Activated CD4-positive, alpha-beta T cell treated with anti-CD3 and anti-CD28 coated beads, Interleukin-2, amount 10 ng/mL, durations not matched to agents 24 days and 14 days (primary cell): ENCODE data around the gene FAM50B. TPM values are rescaled to one million over a fixed set of nuclear protein-coding genes. Genes with fewer than 3 reads are reported as not detected.

Source experiments
- DNase-seq: peaks from one replicate; pipeline ENCODE4 v3.0.0; 2022
- H3K27ac Mint-ChIP-seq: one replicate; pipeline ENCODE4 v1.8.0; 2022; ENCODE audit warnings: mild to moderate bottlenecking, mixed read lengths
- H3K27me3 Mint-ChIP-seq: one replicate; pipeline ENCODE4 v1.8.0; 2022; ENCODE audit warnings: mixed read lengths
- H3K36me3 Mint-ChIP-seq: one replicate; pipeline ENCODE4 v1.8.0; 2022; ENCODE audit warnings: low read depth, mild to moderate bottlenecking, mixed read lengths
- H3K4me1 Mint-ChIP-seq: one replicate; pipeline ENCODE4 v1.8.0; 2021; ENCODE audit warnings: mixed read lengths
- H3K4me3 Mint-ChIP-seq: one replicate; pipeline ENCODE4 v1.8.0; 2022; ENCODE audit warnings: mild to moderate bottlenecking, moderate library complexity, mixed read lengths
- H3K9me3 Mint-ChIP-seq: one replicate; pipeline ENCODE4 v1.8.0; 2021; ENCODE audit warnings: mixed read lengths
- intact Hi-C: fragments of 100-400 bp; cut with micrococcal nuclease; formaldehyde crosslinking; loops from one replicate; pipeline ENCODE4 v1.15.1; 2023
- total RNA-seq: library from RNA; stranded (reverse); gene quantifications from 2 replicates; pipeline ENCODE4 v1.2.3, GENCODE V29; 2022

The FAM50B gene, protein sequence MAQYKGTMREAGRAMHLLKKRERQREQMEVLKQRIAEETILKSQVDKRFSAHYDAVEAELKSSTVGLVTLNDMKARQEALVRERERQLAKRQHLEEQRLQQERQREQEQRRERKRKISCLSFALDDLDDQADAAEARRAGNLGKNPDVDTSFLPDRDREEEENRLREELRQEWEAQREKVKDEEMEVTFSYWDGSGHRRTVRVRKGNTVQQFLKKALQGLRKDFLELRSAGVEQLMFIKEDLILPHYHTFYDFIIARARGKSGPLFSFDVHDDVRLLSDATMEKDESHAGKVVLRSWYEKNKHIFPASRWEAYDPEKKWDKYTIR
- total RNA-seq = 9.8 and 10.0 TPM in 2 replicates

DNA sequence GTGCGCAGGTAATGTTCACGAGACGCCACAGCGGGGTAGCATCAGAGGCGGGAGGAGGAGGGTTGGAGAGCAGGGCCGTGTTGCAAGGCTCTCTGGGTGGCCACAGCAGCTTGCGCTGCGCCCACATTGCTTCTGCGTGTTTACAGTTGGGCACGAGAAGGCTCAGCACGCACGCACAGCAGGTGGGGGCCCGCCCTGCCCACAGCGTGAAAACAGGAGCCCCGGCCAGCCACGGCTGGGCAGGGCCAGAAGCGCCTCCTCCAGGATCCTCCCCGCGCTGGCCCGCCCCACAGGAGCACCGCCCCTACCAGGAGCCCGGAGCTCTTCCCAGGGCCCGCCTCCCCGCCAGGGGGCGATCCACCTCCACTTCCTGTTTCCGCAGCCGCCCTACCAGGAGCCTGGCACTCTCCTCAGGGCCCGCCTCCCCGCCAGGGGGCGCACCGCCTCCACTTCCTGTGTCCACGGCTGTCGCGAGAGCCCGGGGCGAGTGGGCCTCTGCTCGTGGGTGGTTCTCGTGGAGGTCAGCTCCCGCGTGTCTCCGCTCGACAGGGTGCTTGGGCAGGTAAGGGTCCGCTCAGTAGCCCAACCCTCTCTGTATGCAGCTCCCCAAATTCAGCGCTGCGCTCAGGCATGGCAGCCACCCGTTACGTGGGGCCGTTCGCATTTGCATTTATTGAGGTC, at the start of gene FAM50B:
TSS of gene FAM50B (plus strand) at position 449 of the 681 bp plus-strand sequence. CDS start 439 bp downstream, outside the sequence.
- peaks cover 3% of the 10 kb centered on the region for H3K9me3 Mint-ChIP-seq
- peak within 1 kb of the TSS; percentile 81 for H3K27ac Mint-ChIP-seq
- peak; percentile 97 for DNase-seq
- intact Hi-C loops = loop anchor here (1.0 to 10.0 kb wide), 6 partner anchors 18 to 997 kb away; partner anchors contain the start of gene ECI2
- H3K4me1 Mint-ChIP-seq = peaks cover 23% of the 10 kb centered on the region
- peaks cover 4% of the 10 kb centered on the region for H3K27me3 Mint-ChIP-seq
- H3K36me3 Mint-ChIP-seq = peaks cover 9% of the 10 kb centered on the region
- H3K4me3 Mint-ChIP-seq = peak within 1 kb of the TSS; percentile 75

DNA sequence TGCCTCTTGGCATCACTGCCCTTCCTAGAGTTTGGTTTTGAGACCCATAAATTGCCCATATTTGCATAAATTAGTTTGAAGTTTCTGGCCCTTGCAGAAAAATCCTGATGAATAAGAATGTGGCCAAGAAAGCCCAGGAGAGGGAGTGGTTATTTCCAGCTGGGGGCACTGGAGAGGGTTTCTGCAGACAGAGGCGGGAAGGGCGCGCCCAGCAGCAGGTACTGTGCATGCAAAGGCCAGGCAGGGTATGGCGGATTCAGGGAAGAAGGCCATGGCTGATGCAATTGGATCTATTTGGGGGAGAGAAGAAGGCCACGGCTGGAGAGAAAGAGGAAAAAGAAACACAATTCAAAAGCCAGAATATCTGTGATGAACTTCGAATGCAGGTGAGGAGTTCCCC, 49.5 kb upstream of the FAM50B start:
- peaks cover 1% of the 10 kb centered on the region for H3K27me3 Mint-ChIP-seq
- H3K4me1 Mint-ChIP-seq = no peaks in the 10 kb centered on the region
- H3K27ac Mint-ChIP-seq = no peak overlapping the region
- H3K9me3 Mint-ChIP-seq = no peaks in the 10 kb centered on the region
- no peak overlapping the region for H3K4me3 Mint-ChIP-seq
- DNase-seq = no peak
- no peaks in the 10 kb centered on the region for H3K36me3 Mint-ChIP-seq
- intact Hi-C loops = no loop called here

DNA sequence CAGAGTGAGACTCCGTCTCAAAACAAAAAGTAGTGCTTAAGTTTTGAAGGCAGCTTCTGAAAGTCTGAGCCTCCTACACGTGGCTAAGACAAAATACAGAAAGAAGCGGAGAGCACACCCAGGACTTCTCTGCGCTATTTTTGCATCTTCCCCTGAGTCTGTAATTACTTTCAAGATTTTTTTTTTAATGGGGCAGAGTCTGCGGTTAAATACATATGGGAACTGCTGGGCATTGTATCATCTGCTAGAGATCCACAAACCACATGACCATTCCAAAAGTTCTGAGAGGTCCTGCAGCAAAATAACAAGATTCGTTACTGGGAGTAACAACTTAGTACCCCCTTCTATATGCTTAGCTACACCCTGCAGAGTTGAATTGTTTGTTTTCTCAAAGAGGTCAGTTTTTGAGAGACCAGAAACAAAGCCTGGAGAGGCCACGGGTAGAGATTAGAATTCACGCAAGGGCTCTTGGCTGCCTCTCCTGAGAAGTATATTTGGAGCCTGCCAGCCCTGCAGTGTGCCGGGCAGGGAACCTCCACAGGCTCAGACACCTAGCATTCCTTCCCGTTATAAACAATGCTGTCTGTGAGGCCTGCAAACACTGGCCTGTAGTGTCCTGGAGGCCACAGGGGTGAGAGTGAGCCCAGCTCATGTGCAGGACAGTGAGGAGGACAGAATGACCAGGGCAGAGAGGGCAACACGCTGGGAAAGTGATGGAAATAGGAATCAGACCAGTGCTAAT, 48.2 kb upstream of the FAM50B start:
- H3K4me3 Mint-ChIP-seq = no peak overlapping the region
- peaks cover 1% of the 10 kb centered on the region for H3K27me3 Mint-ChIP-seq
- DNase-seq = no peak
- no peaks in the 10 kb centered on the region for H3K4me1 Mint-ChIP-seq
- H3K9me3 Mint-ChIP-seq = no peaks in the 10 kb centered on the region
- H3K27ac Mint-ChIP-seq = no peak overlapping the region
- intact Hi-C loops = no loop called here
- no peaks in the 10 kb centered on the region for H3K36me3 Mint-ChIP-seq

DNA sequence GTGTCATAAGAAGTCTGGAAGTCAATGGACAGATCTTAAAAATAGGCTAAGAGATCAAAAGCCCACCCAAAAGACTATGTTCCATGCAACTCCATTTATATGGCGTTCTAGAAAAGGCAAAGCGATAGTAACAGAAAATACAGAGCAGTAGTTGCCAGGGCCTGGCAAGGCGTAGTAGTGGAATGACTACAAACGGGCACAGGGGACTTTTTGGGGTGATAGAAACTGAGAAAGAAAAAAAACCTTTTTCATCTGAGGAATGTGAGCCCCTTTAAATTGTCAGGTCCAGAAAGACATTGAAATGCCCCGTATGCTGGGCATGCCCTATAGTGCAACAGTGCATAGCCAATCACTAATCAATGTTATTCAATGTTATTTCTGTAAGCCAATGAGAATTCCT, 47.2 kb upstream of the FAM50B start:
- intact Hi-C loops = no loop called here
- DNase-seq = no peak
- H3K36me3 Mint-ChIP-seq = no peaks in the 10 kb centered on the region
- no peak overlapping the region for H3K4me3 Mint-ChIP-seq
- H3K4me1 Mint-ChIP-seq = no peaks in the 10 kb centered on the region
- H3K27me3 Mint-ChIP-seq = peaks cover 1% of the 10 kb centered on the region
- H3K9me3 Mint-ChIP-seq = no peaks in the 10 kb centered on the region
- no peak overlapping the region for H3K27ac Mint-ChIP-seq

DNA sequence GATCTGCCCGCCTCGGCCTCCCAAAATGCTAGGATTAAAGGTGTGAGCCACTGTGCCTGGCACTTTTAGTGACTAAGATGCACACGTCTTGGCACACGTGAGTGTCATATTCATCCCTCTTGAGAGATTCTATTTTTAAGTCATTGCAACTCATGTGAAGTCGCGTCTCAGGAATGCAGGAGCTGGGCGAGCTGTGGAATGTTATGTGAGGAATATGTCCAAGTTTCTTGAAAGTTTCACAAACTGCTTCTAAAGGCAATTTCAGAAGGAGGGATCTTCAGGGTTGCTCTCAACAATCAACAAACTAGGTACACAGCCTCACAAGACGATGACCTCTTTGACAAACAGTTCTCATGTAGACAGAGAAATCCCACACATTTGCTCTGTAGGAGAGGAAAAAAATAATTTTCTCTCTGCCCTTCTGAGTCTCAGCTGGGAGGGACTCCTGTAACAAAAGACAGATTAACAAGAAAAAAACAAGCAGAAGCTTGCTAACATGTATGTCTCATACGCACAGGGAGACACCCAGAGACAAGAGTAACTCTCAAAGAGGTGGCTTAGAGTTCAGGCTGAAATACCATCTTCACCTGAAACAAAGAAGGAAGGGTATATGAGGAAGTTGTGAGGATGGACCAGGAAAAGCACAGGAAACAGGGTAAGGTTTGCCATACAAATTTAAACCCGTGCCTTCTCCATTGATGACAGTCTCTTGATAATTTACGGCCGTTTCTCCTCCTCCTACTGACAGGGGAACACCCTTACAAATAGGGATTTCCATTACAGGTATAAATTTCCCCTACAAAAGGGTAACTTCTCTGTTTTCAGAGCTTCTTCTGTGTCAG, 45.3 kb upstream of the FAM50B start:
- Mint-ChIP-seq H3K4me1 (no peaks in the 10 kb centered on the region), H3K27me3 (peaks cover 1% of the 10 kb centered on the region), H3K4me3 (no peak overlapping the region), H3K9me3 (no peaks in the 10 kb centered on the region), H3K36me3 (no peaks in the 10 kb centered on the region), H3K27ac (no peak overlapping the region)
- intact Hi-C loops = no loop called here
- no peak for DNase-seq

DNA sequence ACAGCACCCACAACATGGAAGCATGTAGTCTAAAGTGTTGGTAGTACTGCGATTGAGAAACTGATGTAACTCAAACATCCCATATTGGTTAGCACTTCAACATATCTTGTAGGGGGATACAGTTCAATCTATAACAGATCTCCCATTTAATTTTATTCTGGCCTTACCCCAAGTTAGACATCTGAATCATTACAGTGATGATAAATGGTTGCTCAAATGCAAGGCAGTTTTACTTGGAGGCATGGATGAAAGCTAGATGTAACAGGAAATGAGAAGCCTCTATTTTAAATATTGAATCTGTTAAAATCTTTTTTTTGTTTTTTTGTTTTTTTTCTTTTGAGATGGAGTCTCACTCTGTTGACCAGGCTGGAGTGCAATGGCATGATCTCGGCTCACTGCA, 44.2 kb upstream of the FAM50B start:
- intact Hi-C loops = no loop called here
- Mint-ChIP-seq H3K4me1 (no peaks in the 10 kb centered on the region), H3K36me3 (no peaks in the 10 kb centered on the region), H3K27ac (no peak overlapping the region), H3K27me3 (peaks cover 1% of the 10 kb centered on the region), H3K9me3 (no peaks in the 10 kb centered on the region), H3K4me3 (no peak overlapping the region)
- DNase-seq = no peak

DNA sequence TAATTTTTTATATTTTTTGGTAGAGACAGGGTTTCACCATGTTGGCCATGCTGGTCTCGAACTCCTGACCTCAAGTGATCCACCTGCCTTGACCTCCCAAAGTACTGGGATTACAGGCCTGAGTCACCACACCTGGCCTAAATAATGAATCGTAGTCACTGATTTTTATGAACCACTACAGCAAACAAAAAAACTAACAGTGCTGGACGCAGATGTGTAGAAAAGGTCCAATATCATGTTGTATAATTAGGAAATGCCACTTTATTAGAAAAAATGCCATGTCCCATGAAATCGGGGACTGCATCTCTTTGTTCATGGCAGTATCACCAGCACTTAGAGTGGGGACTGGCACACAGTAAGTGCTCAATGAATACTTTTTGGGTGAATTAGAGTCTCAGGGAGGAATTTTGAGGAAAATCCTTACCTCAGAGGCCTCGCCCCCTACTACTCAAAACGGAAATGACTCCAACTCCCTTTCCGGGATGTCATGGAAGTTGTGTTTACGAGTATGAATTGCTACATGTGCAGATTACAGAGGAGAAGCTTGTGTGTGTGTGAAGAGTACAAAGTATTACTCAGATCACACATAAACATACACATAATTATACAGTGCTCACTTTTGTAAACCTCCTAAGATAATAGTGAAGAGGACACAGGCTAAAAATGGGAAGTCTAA, 43.6 kb upstream of the FAM50B start:
- Mint-ChIP-seq H3K27ac (no peak overlapping the region), H3K9me3 (no peaks in the 10 kb centered on the region), H3K4me1 (no peaks in the 10 kb centered on the region), H3K4me3 (no peak overlapping the region), H3K27me3 (no peaks in the 10 kb centered on the region), H3K36me3 (no peaks in the 10 kb centered on the region)
- DNase-seq = no peak
- intact Hi-C loops = no loop called here

DNA sequence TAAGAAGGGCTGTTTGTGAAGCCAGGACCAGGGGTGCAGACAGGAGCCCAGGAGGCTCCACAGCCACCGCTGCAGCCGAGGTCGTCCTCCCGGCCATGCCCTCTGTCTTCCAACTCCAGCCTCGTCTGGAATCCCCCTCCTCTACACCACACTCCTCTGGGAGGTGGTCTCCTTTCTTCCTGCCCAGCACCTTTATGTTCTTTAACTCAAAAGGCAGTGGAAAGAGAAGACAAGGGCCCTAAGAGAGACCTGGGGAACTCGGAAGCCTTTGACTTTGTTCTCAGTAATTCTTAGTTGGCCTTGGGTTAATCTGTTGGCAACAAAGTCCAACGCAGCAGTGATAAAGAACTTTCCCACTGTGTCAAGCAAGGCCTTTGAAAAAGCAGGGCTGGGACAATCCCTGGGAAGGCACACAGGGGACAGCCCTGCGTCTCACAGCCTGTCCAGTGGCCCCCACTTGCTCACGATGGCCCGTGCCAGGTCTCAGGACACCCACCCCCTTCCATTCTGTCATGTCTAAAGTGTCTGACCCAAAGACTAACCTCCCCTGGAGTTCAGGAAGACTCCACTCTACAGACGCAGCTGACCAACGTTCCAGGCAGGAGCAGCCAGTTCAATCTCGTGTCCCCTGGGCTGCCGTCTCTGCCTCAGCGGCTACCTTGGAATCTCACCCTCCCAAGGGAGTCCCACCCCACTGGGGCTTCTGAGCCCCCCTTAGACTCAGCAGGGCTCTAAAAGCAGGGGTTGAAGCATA, 42.8 kb upstream of the FAM50B start:
- H3K4me3 Mint-ChIP-seq = no peak overlapping the region
- no peak overlapping the region for H3K27ac Mint-ChIP-seq
- no peak for DNase-seq
- no peaks in the 10 kb centered on the region for H3K9me3 Mint-ChIP-seq
- no peaks in the 10 kb centered on the region for H3K36me3 Mint-ChIP-seq
- intact Hi-C loops = no loop called here
- H3K27me3 Mint-ChIP-seq = no peaks in the 10 kb centered on the region
- no peaks in the 10 kb centered on the region for H3K4me1 Mint-ChIP-seq

DNA sequence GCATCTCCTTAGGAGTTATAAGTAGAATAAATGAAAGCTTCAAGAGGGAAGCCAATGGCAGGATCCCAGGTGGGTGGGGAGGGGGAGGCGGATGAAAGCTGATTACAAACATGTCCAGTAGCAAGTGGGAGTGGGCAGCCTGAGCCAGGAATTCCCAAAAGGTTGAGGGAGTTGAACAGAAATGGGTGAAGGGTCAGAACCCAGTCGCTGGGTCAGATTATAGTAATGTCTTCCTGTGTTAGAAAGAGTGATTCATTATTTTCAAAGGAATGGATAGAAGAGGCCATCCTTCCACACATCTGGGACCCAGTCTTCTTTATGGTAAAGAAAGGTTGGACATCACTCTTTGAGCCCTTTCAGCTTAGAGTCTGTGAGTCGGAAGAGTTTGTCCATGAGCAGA, 41.0 kb upstream of the FAM50B start:
- Mint-ChIP-seq H3K36me3 (no peaks in the 10 kb centered on the region), H3K4me3 (no peak overlapping the region), H3K9me3 (no peaks in the 10 kb centered on the region), H3K27ac (no peak overlapping the region), H3K4me1 (no peaks in the 10 kb centered on the region), H3K27me3 (peaks cover 4% of the 10 kb centered on the region)
- intact Hi-C loops = no loop called here
- DNase-seq = no peak

DNA sequence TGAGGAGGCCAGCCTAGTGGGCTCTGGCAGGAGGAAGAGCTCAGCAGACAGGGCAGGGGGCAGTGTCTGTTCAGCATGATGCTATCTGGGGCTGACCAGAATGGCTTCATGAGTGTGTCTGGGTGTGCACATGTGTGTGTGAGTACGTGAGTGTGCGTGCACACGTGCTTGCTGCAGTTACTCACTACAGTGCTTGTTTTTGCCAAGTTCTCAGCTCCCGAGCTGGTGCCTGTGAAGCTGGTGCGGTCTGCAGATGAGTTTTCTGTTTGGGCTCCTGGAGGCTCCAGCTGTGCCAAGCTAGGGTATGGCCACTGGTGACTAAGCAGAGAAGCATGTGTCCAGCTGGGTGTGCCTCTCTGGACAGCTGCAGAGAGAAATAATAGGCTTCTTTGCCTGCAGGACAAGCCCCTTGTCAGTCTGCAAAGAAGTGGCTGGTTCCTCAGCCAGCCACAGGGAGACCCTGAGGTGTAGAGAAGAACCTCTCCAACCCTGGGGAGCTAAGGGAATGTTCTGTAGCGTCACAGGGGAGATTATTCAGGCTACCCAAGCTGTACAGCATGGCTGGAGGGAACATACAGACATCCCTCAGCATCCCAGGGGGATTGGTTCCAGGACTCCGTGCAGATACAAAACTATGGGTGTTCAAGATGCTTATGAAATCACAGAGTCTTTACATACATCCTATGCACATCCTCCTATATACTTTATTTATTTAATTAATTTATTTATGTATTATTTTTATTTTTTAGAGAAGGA, 40.2 kb upstream of the FAM50B start:
- Mint-ChIP-seq H3K4me3 (no peak overlapping the region), H3K36me3 (no peaks in the 10 kb centered on the region), H3K27ac (no peak overlapping the region), H3K27me3 (peaks cover 4% of the 10 kb centered on the region), H3K4me1 (no peaks in the 10 kb centered on the region), H3K9me3 (no peaks in the 10 kb centered on the region)
- intact Hi-C loops = no loop called here
- no peak for DNase-seq

DNA sequence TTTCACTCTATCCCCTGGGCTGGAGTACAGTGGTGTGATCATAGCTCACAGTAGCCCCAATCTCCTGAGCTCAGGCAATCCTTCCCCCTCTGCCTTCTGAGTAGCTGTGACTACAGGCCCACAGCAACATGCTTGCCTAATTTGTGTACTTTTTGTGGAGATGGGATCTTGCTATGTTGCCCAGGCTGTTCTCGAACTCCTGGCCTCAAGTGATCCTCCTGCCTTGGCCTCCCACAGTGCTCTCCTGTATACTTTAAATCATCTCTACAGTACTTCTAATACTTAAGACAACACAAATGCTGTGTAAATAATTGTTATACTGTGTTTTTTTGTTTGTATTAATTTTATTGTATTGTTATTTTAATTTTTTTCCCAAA, 39.7 kb upstream of the FAM50B start:
- Mint-ChIP-seq H3K36me3 (no peaks in the 10 kb centered on the region), H3K9me3 (no peaks in the 10 kb centered on the region), H3K27me3 (peaks cover 6% of the 10 kb centered on the region), H3K4me1 (no peaks in the 10 kb centered on the region), H3K27ac (no peak overlapping the region), H3K4me3 (no peak overlapping the region)
- intact Hi-C loops = no loop called here
- no peak for DNase-seq

DNA sequence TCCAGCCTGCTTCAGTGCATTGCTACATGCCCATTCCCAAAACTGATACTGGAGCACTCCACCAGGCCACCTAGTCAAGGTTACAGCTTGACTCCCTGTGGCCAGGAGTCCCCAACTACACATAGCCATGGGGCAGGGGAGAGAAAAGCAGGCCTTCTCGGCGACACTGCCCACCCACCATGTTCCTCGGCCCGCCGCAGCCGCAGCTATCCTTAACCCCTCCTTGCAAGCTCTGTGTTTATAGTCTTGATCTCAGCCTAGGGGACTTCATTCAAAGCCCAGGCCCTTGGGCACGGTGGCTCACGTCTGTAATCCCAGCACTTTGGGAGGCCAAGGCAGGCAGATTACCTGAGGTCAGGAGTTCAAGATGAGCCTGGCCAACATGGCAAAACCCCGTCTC, 39.2 kb upstream of the FAM50B start:
- H3K4me3 Mint-ChIP-seq = no peak overlapping the region
- no peak overlapping the region for H3K27ac Mint-ChIP-seq
- H3K27me3 Mint-ChIP-seq = peaks cover 7% of the 10 kb centered on the region
- no peaks in the 10 kb centered on the region for H3K4me1 Mint-ChIP-seq
- H3K9me3 Mint-ChIP-seq = no peaks in the 10 kb centered on the region
- intact Hi-C loops = no loop called here
- DNase-seq = no peak
- H3K36me3 Mint-ChIP-seq = no peaks in the 10 kb centered on the region
